HepG2 (cell line): ENCODE data around the gene TSPAN11. TPM values are rescaled to one million over a fixed set of nuclear protein-coding genes. Genes with fewer than 3 reads are reported as not detected.

Experiments
- ATAC-seq: fragments of 200-7000 bp; cut with Tn5 transposase; 3 replicates; pipeline ENCODE4 v1.9.1; 2020; ENCODE audit warnings: mild to moderate bottlenecking, moderate library complexity
- BruUV-seq: library from RNA; stranded (reverse); fragments of 400-500 nt; replicated peaks from 2 replicates; lab custom pipeline; 2021; lab: Mats Ljungman, UMichigan
- CTCF ChIA-PET: fragments of 300-600 bp; formaldehyde crosslinking; extraction: SDS; loops from one replicate; lab custom pipeline; 2021; ENCODE audit warnings: low total read pairs, inconsistent platforms, low intra/inter-chr PET ratio; lab: Yijun Ruan, JAX
- POLR2A ChIA-PET: fragments of 350-600 bp; sonication (Branson Sonifier 250); formaldehyde crosslinking; loops from one replicate; lab custom pipeline; 2020; ENCODE audit warnings: antibody characterized with exemption, inconsistent platforms; lab: Yijun Ruan, JAX
- DNase-seq: peaks from one replicate; pipeline ENCODE4 v3.0.0-alpha.2; 2015; ENCODE audit warnings: low spot score
- FAIRE-seq: peaks from 3 replicates; lab custom pipeline; 2011; peaks lifted over from hg19 to GRCh38; lab: Jason Lieb, UNC
- H2AFZ ChIP-seq: one replicate; pipeline ENCODE4 v1.6.1; 2011; ENCODE audit warnings: low read length, inconsistent platforms
- H3K27ac ChIP-seq: fragments of 300-600 bp; 3 replicates; pipeline ENCODE4 v1.8.0; 2011; ENCODE audit warnings: mixed run types, mild to moderate bottlenecking, mixed read lengths, low read length, inconsistent platforms; ENCODE audit not compliant: insufficient read depth; ENCODE audit errors: extremely low read length
- H3K27me3 ChIP-seq, 2 experiments: fragments of 200-600 bp in 1 of 2; 2 replicates in 1 of 2; 3 replicates in 1 of 2; pipeline versions ENCODE4 v1.6.0 to v1.8.0; 2011; ENCODE audit warnings: low read length in 2 of 2, mild to moderate bottlenecking in 2 of 2, moderate library complexity in 2 of 2, inconsistent platforms in 1 of 2; ENCODE audit not compliant: insufficient read depth in 2 of 2, control insufficient read depth in 1 of 2
- H3K36me3 ChIP-seq, 2 experiments: fragments of 200-600 bp in 1 of 2; replicated peaks in 1 of 2; 2 replicates in 1 of 2; 3 replicates in 1 of 2; pipeline versions ENCODE4 v1.5.1 to v1.8.0; 2011; ENCODE audit warnings: low read length in 2 of 2, inconsistent platforms in 1 of 2; ENCODE audit not compliant: insufficient read depth in 2 of 2, control insufficient read depth in 1 of 2
- H3K4me1 ChIP-seq: 2 replicates; pipeline ENCODE4 v1.5.1; 2012; ENCODE audit warnings: low read length, inconsistent platforms; ENCODE audit not compliant: insufficient read depth
- H3K4me2 ChIP-seq: 2 replicates; pipeline ENCODE4 v1.6.0; 2011; ENCODE audit warnings: low read depth, low read length, inconsistent platforms
- H3K4me3 ChIP-seq, 3 experiments: fragments of 200-600 bp in 1 of 3; sonication (generic), shearing (Covaris generic) in 1 of 3; replicated peaks in 1 of 3; 2 replicates each; pipeline ENCODE4 v1.5.1; 2011 to 2016; ENCODE audit warnings: low read length in 3 of 3, inconsistent platforms in 2 of 3, low read depth in 2 of 3, mild to moderate bottlenecking in 2 of 3, control low read depth in 1 of 3, mixed read lengths in 1 of 3; ENCODE audit not compliant: insufficient read depth in 1 of 3
- H3K79me2 ChIP-seq: one replicate; pipeline ENCODE4 v1.6.1; 2011; ENCODE audit warnings: low read length, inconsistent platforms; ENCODE audit not compliant: insufficient read depth
- H3K9ac ChIP-seq: 2 replicates; pipeline ENCODE4 v1.6.0; 2011; ENCODE audit warnings: mild to moderate bottlenecking, low read depth, low read length, inconsistent platforms; ENCODE audit not compliant: insufficient read depth
- H3K9me3 ChIP-seq: 2 replicates; pipeline ENCODE4 v1.5.1; 2012; ENCODE audit warnings: mild to moderate bottlenecking, low read length
- H4K20me1 ChIP-seq: 2 replicates; pipeline ENCODE4 v1.6.0; 2011; ENCODE audit warnings: inconsistent platforms, mild to moderate bottlenecking, low read length, moderate library complexity; ENCODE audit not compliant: insufficient read depth
- DDIT3 ChIP-seq: sonication (generic); formaldehyde crosslinking; IDR thresholded peaks from 2 replicates; pipeline ENCODE4 v1.4.0; 2020; ENCODE audit warnings: mild to moderate bottlenecking, missing genetic modification reagents
- PREB ChIP-seq: sonication (generic); formaldehyde crosslinking; IDR thresholded peaks from 2 replicates; pipeline ENCODE4 v1.4.0; 2020; ENCODE audit warnings: missing genetic modification reagents
- RARA ChIP-seq: IDR thresholded peaks from 2 replicates; pipeline ENCODE4 v1.6.1; 2016; ENCODE audit warnings: missing genetic modification reagents, missing compliant biosample characterization
- SYNCRIP ChIP-seq: fragments of 200-400 bp; formaldehyde crosslinking; IDR thresholded peaks from 2 replicates; pipeline ENCODE4 v1.6.1; 2018; ENCODE audit warnings: mild to moderate bottlenecking, low read depth, low read length; ENCODE audit not compliant: insufficient read depth
- ZNF253 ChIP-seq: sonication (generic); formaldehyde crosslinking; IDR thresholded peaks from 2 replicates; pipeline ENCODE4 v1.8.0; 2022; ENCODE audit warnings: mild to moderate bottlenecking, missing genetic modification reagents, borderline replicate concordance
- WGBS: methylation state at CpG from one replicate; pipeline ENCODE4 v1.1.6; 2017; ENCODE audit warnings: low lambda C conversion rate; 5-methylcytosine and 5-hydroxymethylcytosine counted together
- in situ Hi-C: cut with HindIII; loops from 2 replicates; pipeline ENCODE4 v1.10.0; 2017; ENCODE audit warnings: low pct_unique_long_range_greater_than_20kb; ENCODE audit not compliant: extremely low pct_ligation_motif_present
- intact Hi-C: fragments of 100-400 bp; cut with micrococcal nuclease; formaldehyde crosslinking; loops from one replicate; pipeline ENCODE4 v1.10.0; 2022; ENCODE audit not compliant: unreplicated experiment
- polyA plus RNA-seq, 8 experiments: library from polyadenylated mRNA; depleted of rRNA in 3 of 8; stranded (reverse) in 7 of 8; unstranded in 1 of 8; fragments of >200 nt; fragmentation: Illumina TruSeq in 4 of 8; extraction: Trizol in 4 of 8; gene quantifications; 2 replicates each; pipeline versions ENCODE4 v1.2.1 to v1.2.3, GENCODE V29; 2011 to 2016; ENCODE audit warnings: low read depth in 4 of 8, missing spikeins in 1 of 8, mixed read lengths in 1 of 8; ENCODE audit not compliant: insufficient read depth in 1 of 8
- total RNA-seq, 5 experiments: library from RNA; depleted of rRNA; stranded (reverse); fragments of >200 nt; fragmentation: Illumina TruSeq; extraction: Trizol; gene quantifications; 2 replicates each; pipeline ENCODE4 v1.2.3, GENCODE V29; 2016; ENCODE audit warnings: low read depth in 1 of 5
- TF ChIP-seq, protein P1 (sequence below): sonication (generic); formaldehyde crosslinking; IDR thresholded peaks from 2 replicates; pipeline ENCODE4 v1.8.1; 2023; ENCODE audit warnings: missing genetic modification reagents, mild to moderate bottlenecking, borderline replicate concordance

The TSPAN11 gene
- total and polyA plus RNA-seq, 2 of the 13 experiments (the other 11 are each of a cell fraction or from before 2014, with no cell fraction given), result 0.01 to 0.07 TPM

- no TSS peak for BruUV-seq
- WGBS, result 15% methylated on average over 7 of the region's 7 CpGs
- no peak for DNase-seq
- H4K20me1 ChIP-seq, result no peaks in the 10 kb centered on the region
- no peak for ATAC-seq
- POLR2A ChIA-PET, result no interaction called here
- no peaks in the 10 kb centered on the region; a peak in 1 of 5 replicates for H3K27me3 ChIP-seq
- H2AFZ ChIP-seq, result no peak overlapping the region
- H3K4me2 ChIP-seq, result no peak overlapping the region
- H3K4me1 ChIP-seq, result no peaks in the 10 kb centered on the region
- H3K9ac ChIP-seq, result no peak overlapping the region
- H3K4me3 ChIP-seq, result no peak overlapping the region
- TF ChIP-seq RARA (CRISPR knock-in tag) (no peak), SYNCRIP (no peak), ZNF253 (CRISPR knock-in tag) (no peak)
- TF ChIP-seq, protein P1, sequence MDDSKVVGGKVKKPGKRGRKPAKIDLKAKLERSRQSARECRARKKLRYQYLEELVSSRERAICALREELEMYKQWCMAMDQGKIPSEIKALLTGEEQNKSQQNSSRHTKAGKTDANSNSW (CRISPR knock-in tag), result no peak
- TF ChIP-seq, all 625 proteins: peak for 0
- CTCF ChIA-PET, result no interaction called here
- H3K27ac ChIP-seq, result no peak overlapping the region
- H3K36me3 ChIP-seq, result no peaks in the 10 kb centered on the region
- intact Hi-C loops (no loop called here), in situ Hi-C loops (no loop called here)
- no peak for FAIRE-seq
- H3K9me3 ChIP-seq, result no peaks in the 10 kb centered on the region
- no peaks in the 10 kb centered on the region for H3K79me2 ChIP-seq
Observed at GRCh38 chr12:30942936-30943335, 16.4 kb downstream of the TSPAN11 start.

- no peak for DNase-seq
- ATAC-seq, result no peak
- no peak overlapping the region for H3K9ac ChIP-seq
- H3K4me1 ChIP-seq, result no peaks in the 10 kb centered on the region
- H3K36me3 ChIP-seq, result no peaks in the 10 kb centered on the region
- no peaks in the 10 kb centered on the region for H3K9me3 ChIP-seq
- H3K79me2 ChIP-seq, result no peaks in the 10 kb centered on the region
- no peak overlapping the region for H3K27ac ChIP-seq
- in situ Hi-C loops (no loop called here), intact Hi-C loops (no loop called here)
- FAIRE-seq, result no peak
- no peaks in the 10 kb centered on the region; a peak in 2 of 5 replicates for H3K27me3 ChIP-seq
- ChIA-PET POLR2A (no interaction called here), CTCF (no interaction called here)
- H3K4me2 ChIP-seq, result no peak overlapping the region
- BruUV-seq, result no TSS peak
- WGBS, result 60% methylated on average over 8 of the region's 11 CpGs
- H3K4me3 ChIP-seq, result no peak overlapping the region
- no peak overlapping the region for H2AFZ ChIP-seq
- no peak for TF ChIP-seq DDIT3 (CRISPR knock-in tag)
- no peak for TF ChIP-seq PREB (CRISPR knock-in tag)
- TF ChIP-seq, all 625 proteins: peak for 0
- no peaks in the 10 kb centered on the region for H4K20me1 ChIP-seq
Observed at GRCh38 chr12:30945443-30946164, 19.1 kb downstream of the TSPAN11 start.
